Measurements from ENCODE around the gene SEMA5A.

Gene SEMA5A

GRCh38 chr5:9183992-9184391 lies 361.9 kb downstream of the SEMA5A start:
- DNase-seq (ENCODE audit: low read depth in 1 of 2, low spot score in 1 of 2), result no peak

GRCh38 chr5:9182899-9183695 lies 362.8 kb downstream of the SEMA5A start:
- DNase-seq (ENCODE audit: low read depth in 1 of 2, low spot score in 1 of 2), result no peak

DNA sequence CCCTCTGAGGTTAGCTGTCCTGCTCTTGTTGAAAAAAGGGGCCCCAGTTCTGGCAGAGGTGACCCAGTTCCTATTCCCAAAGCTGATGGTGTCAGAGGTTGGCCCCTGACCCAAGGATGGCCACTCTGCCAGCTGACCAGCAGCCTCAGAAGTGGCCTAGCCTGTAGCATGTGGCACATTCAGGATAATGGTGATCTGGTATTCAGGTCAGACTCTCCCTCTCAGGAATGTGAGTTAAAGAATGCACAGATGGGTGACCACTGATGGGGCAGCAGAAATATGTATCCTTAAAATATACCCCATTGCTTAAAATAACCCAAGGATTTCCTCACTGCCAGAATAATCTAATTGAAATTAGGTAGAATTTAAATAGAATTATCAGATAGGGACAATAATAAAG lies 369.2 kb downstream of the SEMA5A start:
- no peak for DNase-seq (ENCODE audit: low read depth in 1 of 2, low spot score in 1 of 2)

DNA sequence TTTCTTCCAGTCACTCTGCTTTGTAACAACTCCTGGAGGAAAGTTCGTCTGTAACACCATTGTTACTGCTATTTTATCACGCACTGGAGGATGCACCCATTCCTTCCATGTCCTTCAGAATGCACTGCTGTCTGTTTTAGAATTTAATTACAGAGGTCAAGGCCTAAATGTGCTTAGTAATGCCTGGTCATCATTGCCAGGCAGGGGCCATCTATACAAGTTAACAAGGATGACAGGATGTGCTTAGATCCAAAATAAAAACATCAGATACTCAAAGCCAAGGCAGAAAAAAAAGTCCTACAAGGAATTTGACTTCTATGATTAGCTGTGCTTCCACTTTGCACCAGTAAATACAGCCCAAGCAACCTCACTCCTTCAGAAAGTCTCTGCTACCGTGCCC lies 371.4 kb downstream of the SEMA5A start:
- no peak for DNase-seq (ENCODE audit: low read depth in 1 of 2, low spot score in 1 of 2)

DNA sequence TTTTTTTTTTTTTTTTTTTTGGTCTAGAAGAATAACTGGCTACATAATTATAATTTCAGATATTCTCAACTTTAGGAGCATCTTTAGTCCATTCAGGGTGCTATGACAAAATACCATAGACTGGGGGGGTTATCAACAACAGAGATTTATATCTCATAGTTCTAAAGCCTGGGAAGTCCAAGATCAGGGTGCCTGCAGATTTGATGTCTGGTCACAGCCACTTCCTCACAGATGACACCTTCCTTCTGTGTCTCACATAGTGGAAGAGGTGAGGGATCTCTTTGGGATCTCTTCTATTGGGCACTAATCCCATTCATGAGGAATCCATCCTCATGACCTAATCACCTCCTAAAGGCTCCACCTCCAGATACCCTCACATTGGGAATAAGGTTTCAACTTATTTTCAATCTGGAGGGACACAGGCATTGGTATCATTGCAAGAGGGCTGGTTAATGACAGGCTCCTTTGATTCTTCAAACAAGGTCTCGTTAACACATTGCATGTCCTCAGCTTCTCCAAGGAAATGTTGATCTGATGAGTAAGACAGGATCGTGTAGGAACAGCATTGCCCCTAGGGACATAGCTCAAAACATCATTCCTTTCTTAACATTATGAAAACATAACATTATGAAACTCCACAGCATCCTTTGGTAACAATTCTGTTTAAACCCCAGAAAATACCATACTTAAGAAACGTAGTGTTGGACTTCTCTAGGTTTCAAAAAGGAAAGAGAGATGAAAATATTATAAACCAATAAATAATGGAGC lies 372.4 kb downstream of the SEMA5A start:
- no peak for DNase-seq (ENCODE audit: low read depth in 1 of 2, low spot score in 1 of 2)

DNA sequence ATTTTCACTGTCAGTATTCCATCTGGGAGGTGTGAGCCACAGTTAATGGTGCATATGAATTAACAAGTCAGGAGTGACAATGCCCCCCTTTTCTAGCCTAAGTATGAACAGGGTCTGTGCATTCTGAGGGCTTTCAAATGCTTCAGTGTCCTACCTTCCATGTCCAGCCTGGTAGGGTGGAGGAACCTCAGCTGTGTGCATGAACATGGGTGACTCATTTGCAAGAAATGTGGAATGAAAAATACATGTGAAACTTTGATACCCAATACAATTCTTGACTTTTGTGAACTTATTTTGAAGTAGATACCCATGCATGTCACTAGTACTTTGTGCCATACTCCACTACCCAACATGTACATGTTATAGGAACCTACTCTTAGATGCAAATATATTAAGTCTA lies 375.8 kb downstream of the SEMA5A start:
- DNase-seq (ENCODE audit: low read depth in 1 of 2, low spot score in 1 of 2), result no peak

- no peak for DNase-seq (ENCODE audit: low read depth in 1 of 2, low spot score in 1 of 2)
These were observed 376.3 kb downstream of the SEMA5A start for GRCh38 chr5:9169557-9169902.

DNA sequence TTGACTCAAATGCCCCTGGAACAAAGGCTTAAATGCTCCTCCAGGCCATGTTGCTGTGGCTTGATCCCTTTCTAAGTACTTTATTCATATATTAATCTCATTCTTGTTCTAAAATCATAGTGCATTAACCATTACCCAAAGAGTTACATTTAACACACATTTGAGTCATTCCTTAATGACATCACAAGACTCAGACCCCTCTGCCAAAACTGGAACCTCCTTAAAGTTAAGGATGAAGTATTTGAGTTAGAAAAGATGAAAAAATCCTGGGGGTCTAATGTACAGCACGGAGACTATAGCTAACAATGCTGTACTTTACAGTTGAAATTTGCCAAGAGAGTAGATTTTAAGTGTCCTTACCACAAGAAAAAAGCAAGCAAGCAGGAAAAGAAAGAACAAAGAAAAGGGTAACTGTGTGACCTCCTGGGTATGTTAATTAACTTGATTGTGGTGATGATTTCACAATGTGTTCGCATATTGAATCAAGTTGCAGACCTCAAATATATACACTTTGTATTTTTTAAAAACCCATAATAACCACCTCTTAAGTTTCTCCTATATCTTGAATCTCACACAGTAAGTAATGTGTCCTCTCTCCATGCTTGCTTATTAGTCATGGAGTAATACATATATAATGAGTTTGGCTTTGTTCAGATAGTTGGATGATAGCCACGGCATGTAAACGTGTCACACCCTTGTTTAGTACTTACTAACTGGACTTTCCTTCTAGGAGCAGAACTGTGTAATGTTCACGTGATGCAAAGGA lies 376.9 kb downstream of the SEMA5A start:
- no peak for DNase-seq (ENCODE audit: low read depth in 1 of 2, low spot score in 1 of 2)

- DNase-seq (ENCODE audit: low read depth in 1 of 2, low spot score in 1 of 2), result no peak
These were observed 379.4 kb downstream of the SEMA5A start for GRCh38 chr5:9166202-9167112.

GRCh38 chr5:9165546-9165945 lies 380.3 kb downstream of the SEMA5A start:
- no peak for DNase-seq (ENCODE audit: low read depth in 1 of 2, low spot score in 1 of 2)

GRCh38 chr5:9160747-9161146 lies 385.1 kb downstream of the SEMA5A start:
- DNase-seq (ENCODE audit: low read depth in 1 of 2, low spot score in 1 of 2), result no peak

DNA sequence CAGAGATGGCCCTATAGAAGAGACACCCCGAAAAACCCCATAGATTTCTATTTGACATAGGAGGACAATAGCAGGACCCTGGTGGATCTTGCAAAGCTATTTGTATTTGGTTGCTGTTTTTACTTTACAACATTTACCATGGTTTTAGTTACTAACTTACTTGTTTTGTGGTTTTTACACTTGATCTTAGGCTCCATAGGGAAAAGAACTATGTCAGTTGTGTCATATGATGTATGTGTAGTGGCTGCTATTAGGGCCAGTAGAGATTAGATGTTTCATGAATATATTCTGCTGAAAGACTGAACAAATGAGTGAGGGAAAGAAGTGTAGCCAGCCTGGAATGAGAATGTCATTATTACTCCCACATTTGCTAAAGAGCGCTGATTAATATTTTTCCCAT lies 388.1 kb downstream of the SEMA5A start:
- no peak for DNase-seq (ENCODE audit: low read depth in 1 of 2, low spot score in 1 of 2)

GRCh38 chr5:9157020-9157419 lies 388.9 kb downstream of the SEMA5A start:
- no peak for DNase-seq (ENCODE audit: low read depth in 1 of 2, low spot score in 1 of 2)

DNA sequence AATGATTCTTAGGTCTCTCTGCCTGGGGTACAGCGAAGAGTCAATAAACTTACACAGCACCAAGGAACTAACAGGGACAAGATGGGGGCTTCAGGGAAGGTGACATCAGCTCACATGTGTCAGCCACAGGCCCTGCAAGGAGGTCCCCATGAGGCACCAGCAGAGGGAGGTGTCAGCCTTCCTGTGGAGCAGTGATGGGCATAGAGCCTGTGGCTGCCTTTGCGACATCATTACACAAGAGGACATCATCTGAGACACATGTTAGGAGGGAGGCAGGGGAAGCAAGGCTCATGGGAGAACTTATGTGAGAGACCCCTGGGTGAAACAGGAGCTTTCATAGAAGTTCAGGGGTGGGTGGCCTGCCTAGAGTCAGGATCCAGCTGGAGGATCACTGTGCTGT lies 389.6 kb downstream of the SEMA5A start:
- no peak for DNase-seq (ENCODE audit: low read depth in 1 of 2, low spot score in 1 of 2)

DNA sequence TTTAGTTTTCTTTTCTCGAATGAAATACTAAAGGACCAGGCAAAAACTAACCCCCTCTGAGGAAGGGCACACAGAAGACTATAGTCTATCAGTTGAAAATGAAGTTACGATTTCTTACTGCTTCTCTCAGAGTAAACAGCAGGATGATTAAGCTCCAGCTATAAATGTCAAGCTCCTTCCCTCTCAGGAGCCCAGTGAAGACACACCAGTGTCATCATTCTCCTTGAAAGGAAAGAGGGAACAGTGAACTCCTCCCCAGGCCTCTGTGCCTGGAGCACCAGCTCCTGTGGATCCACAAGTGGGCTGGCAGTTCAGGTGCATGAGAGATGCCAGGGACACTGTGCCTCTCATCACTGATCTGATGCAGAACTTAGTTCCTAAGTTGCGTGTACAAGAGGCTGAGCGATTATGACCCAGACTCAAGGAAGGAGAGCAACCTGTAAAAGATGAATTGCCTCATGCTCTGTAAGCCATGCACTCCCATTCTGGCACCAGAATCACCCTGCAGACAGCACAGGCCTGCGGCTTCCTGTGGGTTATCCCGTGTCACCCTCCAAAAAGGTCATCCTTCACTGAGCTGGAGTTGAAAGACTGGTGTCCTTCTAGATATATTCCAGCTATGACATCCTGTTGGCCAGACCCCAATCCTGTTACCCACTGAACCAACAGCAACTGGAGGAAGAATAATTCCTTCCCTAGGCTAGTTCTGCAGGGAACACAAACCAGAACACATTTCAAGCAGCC lies 394.0 kb downstream of the SEMA5A start:
- no peak for DNase-seq (ENCODE audit: low read depth in 1 of 2, low spot score in 1 of 2)

DNA sequence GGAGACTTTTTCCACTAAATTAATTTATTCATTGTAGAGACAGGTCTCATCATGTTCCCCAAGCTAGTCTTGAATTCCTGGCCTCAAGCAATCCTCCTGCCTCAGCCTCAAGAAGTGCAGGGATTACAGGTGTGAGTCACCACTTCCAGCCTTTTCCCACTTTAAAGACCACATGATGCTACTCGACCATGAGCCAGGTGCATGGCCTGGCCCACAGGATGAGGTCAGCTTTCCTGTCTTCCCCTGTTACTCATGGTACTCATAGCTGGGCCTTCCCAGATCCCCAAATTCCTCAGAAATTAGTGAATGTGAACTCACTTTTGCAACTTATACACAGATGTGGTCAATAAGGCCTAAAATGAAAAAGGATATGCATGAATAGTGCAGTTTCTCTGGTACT lies 395.9 kb downstream of the SEMA5A start:
- no peak for DNase-seq (ENCODE audit: low read depth in 1 of 2, low spot score in 1 of 2)

- DNase-seq (ENCODE audit: low read depth in 1 of 2, low spot score in 1 of 2), result no peak
These were observed 397.6 kb downstream of the SEMA5A start for GRCh38 chr5:9148242-9148641.

DNA sequence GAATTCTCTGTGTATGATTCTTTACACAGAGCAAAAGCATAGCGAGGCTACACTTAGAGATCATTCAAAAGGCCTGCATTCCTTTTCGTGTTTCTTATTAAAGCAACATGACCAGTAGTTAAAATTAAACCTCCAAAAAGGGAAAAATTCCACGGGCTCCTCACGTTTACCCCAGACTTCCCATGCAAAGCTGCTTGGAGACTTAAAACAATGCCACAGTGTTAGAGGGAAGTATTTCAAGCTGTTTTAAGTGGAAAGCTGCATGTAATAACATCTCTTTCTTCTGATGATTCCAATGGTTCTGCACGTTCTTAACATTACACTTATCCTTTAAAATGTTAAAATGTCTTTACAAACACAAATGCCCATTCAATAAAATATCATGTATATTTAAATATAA lies 405.2 kb downstream of the SEMA5A start:
- DNase-seq (ENCODE audit: low read depth in 1 of 2, low spot score in 1 of 2), result no peak

DNA sequence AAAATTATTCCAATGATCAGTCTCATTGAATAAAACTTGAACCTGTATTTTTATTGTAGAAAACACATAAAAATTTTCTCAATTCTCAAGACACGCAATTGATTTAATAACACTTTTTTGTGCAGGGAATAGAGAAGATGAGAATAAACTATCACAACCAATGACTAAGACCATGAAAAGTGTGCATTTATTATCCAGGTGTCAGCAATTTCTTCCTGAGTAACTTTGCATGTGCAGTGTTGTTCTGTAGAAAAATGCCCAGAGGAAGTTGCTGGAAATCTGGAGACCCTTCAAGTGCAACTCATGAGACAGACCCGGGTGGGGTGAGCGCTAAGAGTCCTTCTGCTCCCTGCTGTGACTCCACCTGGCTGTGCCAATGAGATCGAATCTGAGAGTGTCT lies 405.7 kb downstream of the SEMA5A start:
- DNase-seq (ENCODE audit: low read depth in 1 of 2, low spot score in 1 of 2), result no peak

DNA sequence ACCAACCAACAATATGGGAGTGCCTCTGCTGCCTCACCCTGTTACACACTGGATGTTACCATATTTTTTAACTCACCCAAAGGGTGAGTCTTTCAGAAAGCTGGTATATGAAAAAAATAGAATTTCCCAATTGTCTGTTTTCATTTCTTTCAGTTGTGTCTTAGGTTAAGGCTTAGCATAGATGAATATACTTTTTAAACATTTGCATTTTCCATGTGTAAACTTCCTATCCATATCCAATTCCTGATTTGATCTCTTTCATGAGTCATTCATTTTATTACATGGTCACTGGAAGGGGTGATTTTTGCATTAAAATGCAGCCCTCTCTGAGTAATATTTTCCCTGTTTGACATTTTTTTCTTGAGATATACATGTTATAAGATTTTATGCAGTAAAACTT lies 406.5 kb downstream of the SEMA5A start:
- DNase-seq (ENCODE audit: low read depth in 1 of 2, low spot score in 1 of 2), result no peak

All from activated CD4-positive, alpha-beta T cell treated with anti-CD3 and anti-CD28 coated beads, Interleukin-2, amount 50 U/mL, for 24 hours (primary cell).